HG02938 (cell line): ENCODE results near the gene TYW1B.
A peak's percentile ranks its signal among the peaks of the same experiment; 100 is the strongest.
"Not testable (repeated sequence)": the region's sequence is repeated elsewhere in the genome, so short reads cannot be mapped to it uniquely, and the experiment has no call there.

Experiments
- ATAC-seq: cut with Tn5 transposase; IDR thresholded peaks from one replicate; pipeline ENCODE4 v1.9.1; 2021; ENCODE audit warnings: mild to moderate bottlenecking, moderate library complexity; ENCODE audit not compliant: unreplicated experiment

Gene TYW1B

DNA sequence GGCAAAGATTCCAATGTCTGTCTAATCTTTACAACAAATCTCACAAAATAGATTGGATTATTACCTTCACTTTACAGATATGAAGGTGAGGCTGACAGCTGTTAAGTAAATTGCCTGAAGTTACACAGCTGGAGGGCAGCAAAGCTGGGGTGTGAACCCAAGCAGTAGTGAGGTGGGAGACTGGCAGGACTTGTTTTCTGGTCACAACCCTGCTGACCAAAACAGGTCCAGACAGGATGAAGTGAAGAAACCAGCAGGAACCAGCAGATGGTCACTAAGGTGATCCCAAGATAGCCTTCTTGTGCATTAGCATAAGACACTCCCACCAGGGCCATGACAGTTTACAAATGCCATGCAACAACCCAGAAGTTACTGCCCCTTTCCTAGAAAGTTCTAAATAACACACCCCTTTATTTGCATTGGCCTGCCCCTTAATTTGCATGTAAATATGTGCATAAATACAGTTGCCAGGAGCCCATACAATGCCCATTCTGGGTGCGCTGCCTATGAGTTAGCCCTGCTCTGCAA lies 195.2 kb downstream of the TYW1B start:
- ATAC-seq: not testable (repeated sequence)

GRCh38 chr7:72628375-72628774 lies 199.6 kb downstream of the TYW1B start:
- not testable (repeated sequence) for ATAC-seq

GRCh38 chr7:72626428-72627011 lies 201.5 kb downstream of the TYW1B start:
- not testable (repeated sequence) for ATAC-seq

- ATAC-seq: peak; percentile 79
Observed at GRCh38 chr7:72625721-72626423, 202.1 kb downstream of the TYW1B start.

GRCh38 chr7:72622532-72622931 lies 205.5 kb downstream of the TYW1B start:
- no peak for ATAC-seq

DNA sequence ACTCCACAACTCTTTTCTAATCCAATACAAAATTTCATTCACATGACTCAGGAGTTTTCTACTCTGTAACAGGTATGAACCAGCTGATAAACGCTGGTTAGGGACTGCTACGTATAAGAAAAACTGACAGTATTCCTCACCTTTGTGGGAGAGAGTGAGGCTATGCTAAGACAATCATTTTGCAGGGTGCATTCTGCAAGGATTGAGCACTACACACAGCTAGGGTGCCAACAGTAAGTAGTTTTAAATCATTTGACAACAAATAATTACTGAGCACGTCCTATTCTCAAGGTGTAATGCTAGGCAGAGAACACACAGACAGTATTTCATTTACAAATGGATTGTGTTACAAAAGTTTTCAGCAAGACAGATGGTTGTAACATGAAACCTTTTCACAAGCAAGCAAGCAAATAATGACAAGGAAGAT lies 206.2 kb downstream of the TYW1B start:
- ATAC-seq: not testable (repeated sequence)

- not testable (repeated sequence) for ATAC-seq
Observed at GRCh38 chr7:72620923-72621322, 207.1 kb downstream of the TYW1B start.

- ATAC-seq: not testable (repeated sequence)
Observed at GRCh38 chr7:72618435-72619180, 209.4 kb downstream of the TYW1B start.

DNA sequence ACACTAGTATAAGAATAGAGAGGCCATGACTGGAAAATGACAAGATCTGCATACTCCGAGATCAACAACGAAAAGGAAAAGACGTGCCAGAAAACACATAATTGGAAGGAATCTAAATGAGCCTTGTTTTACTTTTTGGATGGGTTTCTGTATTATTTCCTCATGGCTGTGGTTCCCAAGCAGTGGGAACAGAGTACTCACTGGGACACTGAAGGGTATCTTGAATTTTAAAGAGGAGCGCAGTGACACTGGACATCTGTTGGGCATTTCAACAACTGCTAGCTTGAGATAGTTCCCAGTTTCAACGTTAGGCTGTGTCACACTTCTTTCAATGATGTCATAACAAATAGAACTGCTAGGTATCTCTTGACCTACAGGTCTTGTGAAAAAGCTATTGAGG lies 218.2 kb downstream of the TYW1B start:
- not testable (repeated sequence) for ATAC-seq

GRCh38 chr7:72607988-72608387 lies 220.0 kb downstream of the TYW1B start:
- ATAC-seq: not testable (repeated sequence)

- not testable (repeated sequence) for ATAC-seq
Observed at GRCh38 chr7:72605863-72606431, 222.1 kb downstream of the TYW1B start.

- ATAC-seq: not testable (repeated sequence)
Observed at GRCh38 chr7:72604771-72605611, 223.0 kb downstream of the TYW1B start.

GRCh38 chr7:72603476-72603875 lies 224.5 kb downstream of the TYW1B start:
- not testable (repeated sequence) for ATAC-seq

DNA sequence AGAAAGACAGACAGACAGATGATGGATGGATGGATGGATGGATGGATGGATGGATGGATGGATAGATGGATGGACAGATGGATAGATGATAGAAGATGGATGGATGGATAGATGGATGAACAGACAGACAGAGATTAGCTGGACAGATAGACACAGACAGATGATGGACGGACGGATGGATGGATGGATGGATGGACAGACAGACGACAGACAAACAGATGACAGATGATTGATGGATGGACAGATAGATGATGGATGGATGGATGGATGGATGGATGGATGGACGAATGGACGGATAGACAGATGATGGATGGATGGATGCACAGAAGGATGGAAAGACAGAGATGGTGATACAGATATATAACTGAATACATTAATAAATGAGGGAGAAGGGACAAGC lies 224.9 kb downstream of the TYW1B start:
- ATAC-seq: no peak

GRCh38 chr7:72601683-72602082 lies 226.3 kb downstream of the TYW1B start:
- not testable (repeated sequence) for ATAC-seq

DNA sequence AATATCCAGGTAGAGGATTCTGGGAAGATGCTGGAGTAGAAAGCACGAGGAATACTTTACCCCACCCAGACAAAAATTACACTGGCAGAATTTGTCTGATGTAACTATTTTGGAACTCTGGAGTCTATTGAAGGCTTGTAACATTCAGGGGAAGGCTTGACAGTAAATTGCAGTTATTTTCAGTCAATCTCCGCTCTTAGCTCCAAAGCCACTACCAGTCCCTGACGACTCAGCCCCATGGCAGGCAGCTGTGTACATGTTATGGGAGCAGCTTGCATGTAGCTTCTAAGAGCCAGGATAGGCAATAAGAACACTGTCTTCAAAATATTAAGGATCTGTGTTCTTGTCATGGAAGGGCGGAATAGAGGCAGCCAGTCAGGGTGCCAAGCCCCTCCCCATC lies 238.0 kb downstream of the TYW1B start:
- not testable (repeated sequence) for ATAC-seq

DNA sequence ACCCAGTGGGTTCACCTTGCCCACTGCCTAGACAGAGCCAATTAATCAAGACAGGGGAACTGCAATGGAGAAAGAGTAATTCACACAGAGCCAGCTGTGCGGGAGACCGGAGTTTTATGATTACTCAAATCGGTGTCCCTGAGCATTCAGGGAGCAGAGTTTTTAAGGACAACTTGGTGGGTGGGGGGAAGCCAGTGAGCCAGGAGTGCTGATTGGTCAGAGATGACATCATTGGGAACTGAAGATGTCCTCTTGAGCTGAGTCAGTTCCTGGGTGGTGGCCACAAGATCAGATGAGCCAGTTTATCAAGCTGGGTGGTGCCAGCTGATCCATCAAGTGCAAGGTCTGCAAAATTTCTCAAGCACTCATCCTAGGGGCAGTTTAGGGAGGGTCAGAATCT lies 240.7 kb downstream of the TYW1B start:
- ATAC-seq: not testable (repeated sequence)

DNA sequence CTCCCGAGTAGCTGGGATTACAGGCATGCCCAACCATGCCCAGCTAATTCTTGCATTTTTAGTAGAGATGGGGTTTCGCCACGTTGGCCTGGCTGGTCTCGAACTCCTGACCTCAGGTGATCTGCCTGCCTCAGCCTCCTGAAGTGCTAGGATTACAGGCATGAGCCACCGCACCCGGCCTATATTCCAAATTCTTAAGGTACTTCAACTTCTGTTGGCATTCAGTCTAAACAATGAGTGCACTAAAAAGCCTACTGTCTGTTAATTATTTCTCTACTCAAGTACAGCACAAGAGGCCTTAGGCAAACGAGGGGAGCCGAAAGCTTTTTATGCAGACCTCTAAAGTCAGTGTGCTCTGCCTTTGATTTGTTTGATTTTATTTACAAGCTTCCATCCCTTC lies 243.4 kb downstream of the TYW1B start:
- not testable (repeated sequence) for ATAC-seq

- ATAC-seq: not testable (repeated sequence)
Observed at GRCh38 chr7:72583620-72584361, 244.2 kb downstream of the TYW1B start.
